ENCODE data around the gene PLTP. TPM values are rescaled to one million over a fixed set of nuclear protein-coding genes. Genes with fewer than 3 reads are reported as not detected.

The PLTP gene
- total RNA-seq, 2 experiments from 2014 or later = 2.2 to 2.8 TPM

DNA sequence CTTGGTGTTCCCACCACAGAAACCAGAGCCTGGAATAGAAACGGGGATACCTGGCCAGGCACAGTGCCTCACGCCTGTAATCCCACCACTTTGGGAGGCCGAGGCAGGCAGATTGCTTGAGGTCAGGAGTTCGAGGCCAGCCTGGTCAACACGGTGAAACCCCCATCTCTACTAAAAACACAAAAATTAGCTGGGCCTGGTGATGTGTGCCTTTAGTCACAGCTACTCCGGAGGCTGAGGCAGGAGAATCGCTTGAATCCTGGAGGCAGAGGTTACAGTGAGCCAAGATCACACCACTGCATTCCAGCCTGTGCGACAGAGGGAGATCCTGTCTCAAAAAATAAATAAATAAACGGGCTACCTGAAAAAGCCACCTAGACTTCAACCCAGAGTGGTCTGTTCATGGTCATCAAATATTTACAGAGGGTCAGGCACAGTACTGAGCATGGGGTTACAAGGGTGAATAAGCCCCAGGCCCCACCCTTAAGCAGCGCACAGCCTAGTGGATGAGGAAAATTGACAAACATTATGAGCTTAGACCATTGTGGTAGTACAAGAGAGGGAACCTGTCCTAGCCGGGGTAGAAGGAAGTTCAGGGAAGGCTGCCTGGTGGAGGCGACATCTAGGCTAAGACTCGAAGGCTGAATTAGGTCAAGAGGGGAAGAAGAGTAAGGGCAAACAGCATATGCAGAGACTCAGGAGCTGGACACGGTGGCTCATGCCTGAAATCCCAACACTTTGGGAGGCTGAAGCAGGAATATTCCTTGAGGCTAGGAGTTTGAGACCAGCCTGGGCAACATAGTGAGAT, 15.3 kb upstream of the PLTP start:
- CTCF ChIA-PET = interaction anchor here (1.5 to 1.6 kb wide), 2 partner anchors 103 to 128 kb away, joined by 5 read pairs; no protein-coding TSS in a partner anchor
- H3K27ac Mint-ChIP-seq = no peak overlapping the region

GRCh38 chr20:45926731-45927070, 14.7 kb upstream of the PLTP start:
- DNase-seq (no peak), ATAC-seq (no peak)
- Mint-ChIP-seq H3K27me3 (ENCODE audit: low read depth) (peaks cover 5% of the 10 kb centered on the region), H3K9me3 (ENCODE audit: insufficient read depth) (no peaks in the 10 kb centered on the region), H3K4me1 (ENCODE audit: low read depth) (no peaks in the 10 kb centered on the region), H3K27ac (no peak overlapping the region), H3K36me3 (ENCODE audit: low read depth) (no peaks in the 10 kb centered on the region), H3K4me3 (no peak overlapping the region)
- ChIA-PET POLR2A (interaction anchor here (1.1 to 4.7 kb wide), 2 partner anchors 7 to 46 kb away, joined by 3 to 30 read pairs; partner anchors contain the start of genes PCIF1 and ZSWIM1), CTCF (interaction anchor here (1.6 kb wide), 1 partner anchor 103 kb away, joined by 5 read pairs; no protein-coding TSS in a partner anchor)

More for the DNA sequence above, 15.3 kb upstream of the PLTP start:
- Mint-ChIP-seq H3K36me3 (ENCODE audit: low read depth) (no peaks in the 10 kb centered on the region), H3K9me3 (ENCODE audit: insufficient read depth) (no peaks in the 10 kb centered on the region), H3K4me3 (no peak overlapping the region), H3K4me1 (ENCODE audit: low read depth) (no peaks in the 10 kb centered on the region), H3K27me3 (ENCODE audit: low read depth) (peaks cover 2% of the 10 kb centered on the region)
- POLR2A ChIA-PET = interaction anchor here (0.7 to 4.7 kb wide), 2 partner anchors 7 to 48 kb away, joined by 3 to 30 read pairs; partner anchors contain the start of gene PCIF1
- ATAC-seq (no peak), DNase-seq (no peak)

DNA sequence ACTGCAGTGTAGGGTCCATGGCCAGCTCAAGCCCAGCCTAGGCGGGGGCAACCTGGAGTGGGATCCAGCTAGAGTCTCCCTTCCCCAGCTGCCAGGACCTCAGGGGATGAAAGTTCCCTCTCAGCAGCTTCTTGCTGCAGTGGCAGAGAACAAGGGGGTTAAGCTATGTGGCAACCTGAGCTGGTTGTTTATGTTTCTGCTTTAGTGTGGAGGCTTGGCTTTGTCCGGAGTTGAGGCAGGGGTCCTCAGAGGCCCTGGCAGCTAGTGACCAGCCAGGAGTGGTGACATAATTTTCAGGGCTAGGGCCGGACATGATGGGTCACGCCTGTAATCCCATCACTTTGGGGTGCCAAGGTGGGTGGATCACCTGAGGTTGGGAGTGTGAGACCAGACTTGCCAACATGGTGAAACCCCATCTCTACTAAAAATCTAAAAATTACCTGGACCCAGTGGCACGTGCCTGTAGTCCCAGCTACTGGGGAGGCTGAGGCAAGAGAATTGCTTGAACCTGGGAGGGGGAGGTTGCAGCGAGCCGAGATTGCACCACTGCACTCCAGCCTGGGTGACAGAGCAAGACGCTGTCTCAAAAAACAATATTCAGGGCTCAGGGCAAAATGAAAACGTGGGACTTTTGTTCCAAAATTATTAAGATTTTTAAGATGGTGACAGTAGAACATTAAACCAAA, 14.0 kb upstream of the PLTP start:
- peaks cover 10% of the 10 kb centered on the region for H3K27me3 Mint-ChIP-seq (ENCODE audit: low read depth)
- no peak for ATAC-seq
- CTCF ChIA-PET = no interaction called here

DNA sequence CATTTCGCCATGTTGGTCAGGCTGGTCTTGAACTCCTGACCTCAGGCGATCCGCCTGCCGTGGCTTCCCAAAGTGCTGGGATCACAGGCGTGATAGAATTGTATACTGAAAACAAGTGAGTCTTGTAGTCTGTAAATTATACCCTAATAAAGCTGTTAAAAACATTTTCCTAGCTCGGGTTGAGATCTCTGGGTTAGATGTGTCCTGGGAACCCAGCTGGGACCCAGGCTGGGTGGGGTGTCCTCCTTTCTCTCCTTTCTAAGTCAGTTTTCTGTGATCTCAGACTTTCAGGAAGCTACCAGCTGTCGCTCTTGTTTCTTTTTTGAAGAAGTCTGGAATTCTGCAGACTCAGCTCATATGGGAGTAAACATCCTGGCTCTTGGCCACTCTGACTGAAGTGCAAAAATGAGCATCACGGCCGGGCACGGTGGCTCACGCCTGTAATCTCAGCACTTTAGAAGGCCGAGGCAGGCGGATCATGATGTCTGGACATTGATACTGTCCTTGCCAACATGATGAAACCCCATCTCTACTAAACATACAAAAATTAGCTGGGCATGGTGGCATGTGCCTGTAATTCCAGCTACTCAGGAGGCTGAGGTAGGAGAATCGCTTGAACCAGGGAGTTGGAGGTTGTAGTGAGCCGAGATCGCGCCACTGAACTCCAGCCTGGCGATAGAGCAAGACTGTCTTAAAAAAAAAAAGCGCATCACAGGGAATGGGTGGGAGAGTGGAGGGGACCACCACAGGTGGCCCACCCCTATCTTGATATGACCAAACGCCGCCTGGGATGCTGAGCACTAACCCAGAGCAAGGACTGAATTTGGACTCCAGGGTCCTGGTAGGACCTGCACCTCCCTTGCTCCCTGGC, 12.7 kb upstream of the PLTP start:
- no peak overlapping the region for H3K27ac Mint-ChIP-seq
- H3K4me3 Mint-ChIP-seq = no peak overlapping the region
- ChIA-PET CTCF (interaction anchor here (1.0 kb wide), 1 partner anchor 45 kb away, joined by 3 read pairs; no protein-coding TSS in a partner anchor), POLR2A (interaction anchor here (4.7 kb wide), 1 partner anchor 9 kb away, joined by 30 read pairs; the partner anchor contains the start of gene PCIF1)
- H3K36me3 Mint-ChIP-seq (ENCODE audit: low read depth) = no peaks in the 10 kb centered on the region
- H3K27me3 Mint-ChIP-seq (ENCODE audit: low read depth) = peaks cover 19% of the 10 kb centered on the region
- DNase-seq (no peak), ATAC-seq (no peak)
- H3K4me1 Mint-ChIP-seq (ENCODE audit: low read depth) = no peaks in the 10 kb centered on the region
- no peaks in the 10 kb centered on the region for H3K9me3 Mint-ChIP-seq (ENCODE audit: insufficient read depth)

More for the DNA sequence above, 14.0 kb upstream of the PLTP start:
- H3K4me1 Mint-ChIP-seq (ENCODE audit: low read depth) = no peaks in the 10 kb centered on the region
- no peak overlapping the region for H3K4me3 Mint-ChIP-seq
- no peaks in the 10 kb centered on the region for H3K36me3 Mint-ChIP-seq (ENCODE audit: low read depth)
- no peak for DNase-seq
- H3K9me3 Mint-ChIP-seq (ENCODE audit: insufficient read depth) = no peaks in the 10 kb centered on the region
- H3K27ac Mint-ChIP-seq = no peak overlapping the region
- POLR2A ChIA-PET = interaction anchor here (1.1 to 4.7 kb wide), 2 partner anchors 8 to 45 kb away, joined by 3 to 30 read pairs; partner anchors contain the start of genes PCIF1 and ZSWIM1

DNA sequence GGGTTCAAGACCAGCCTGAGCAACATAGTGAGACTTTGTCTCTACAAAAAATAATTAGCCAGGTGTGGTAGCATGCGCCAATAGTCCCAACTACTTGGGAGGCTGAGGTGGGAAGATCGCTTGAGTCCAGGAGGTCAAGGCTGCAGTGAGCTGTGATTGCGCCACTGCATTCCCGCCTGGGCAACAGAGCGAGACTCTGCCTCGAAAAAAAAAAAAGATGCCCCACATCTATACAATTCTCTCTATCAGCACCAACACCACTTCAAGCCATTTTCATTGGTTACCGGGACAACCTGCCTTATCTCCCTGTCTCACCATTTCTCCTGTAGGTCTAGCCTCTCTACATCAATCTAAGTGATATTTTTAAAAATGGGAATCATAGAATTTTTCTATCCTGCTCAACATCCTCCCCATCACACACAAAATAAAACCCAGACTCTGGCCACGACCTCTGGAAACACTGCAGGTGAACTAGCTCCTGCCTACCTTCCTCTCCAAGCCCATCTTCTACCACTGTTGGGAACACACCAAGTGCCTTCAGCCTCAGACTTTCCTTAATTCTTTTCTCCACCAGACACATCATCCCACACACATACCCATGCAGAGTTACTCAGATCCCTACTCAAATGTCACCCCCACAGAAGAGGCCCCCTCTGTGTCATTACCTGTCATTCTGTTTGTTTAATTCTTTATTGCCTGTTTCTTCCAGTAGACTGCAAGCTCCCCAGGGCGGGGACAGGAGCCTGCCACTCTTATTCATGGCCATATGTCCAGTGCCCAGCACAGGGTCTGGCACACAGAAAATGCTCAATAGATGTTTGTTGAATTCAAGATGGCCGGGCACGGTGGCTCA, 9.6 kb upstream of the PLTP start:
- Mint-ChIP-seq H3K27ac (no peak overlapping the region), H3K9me3 (ENCODE audit: insufficient read depth) (no peaks in the 10 kb centered on the region), H3K4me3 (no peak overlapping the region), H3K27me3 (ENCODE audit: low read depth) (peaks cover 22% of the 10 kb centered on the region), H3K4me1 (ENCODE audit: low read depth) (no peaks in the 10 kb centered on the region), H3K36me3 (ENCODE audit: low read depth) (no peaks in the 10 kb centered on the region)
- ATAC-seq (no peak), DNase-seq (no peak)
- ChIA-PET CTCF (interaction anchor here (0.8 to 1.9 kb wide), 3 partner anchors 12 to 123 kb away, joined by 3 to 6 read pairs (median 5); no protein-coding TSS in a partner anchor), POLR2A (no interaction called here)

- H3K4me3 Mint-ChIP-seq = no peak overlapping the region
- H3K27ac Mint-ChIP-seq = no peak overlapping the region
- no peak for ATAC-seq
- no peaks in the 10 kb centered on the region for H3K36me3 Mint-ChIP-seq (ENCODE audit: low read depth)
- CTCF ChIA-PET = interaction anchor here (0.8 to 1.9 kb wide), 3 partner anchors 13 to 122 kb away, joined by 3 to 6 read pairs (median 5); no protein-coding TSS in a partner anchor
- no peaks in the 10 kb centered on the region for H3K4me1 Mint-ChIP-seq (ENCODE audit: low read depth)
- POLR2A ChIA-PET = no interaction called here
- no peak for DNase-seq
- H3K27me3 Mint-ChIP-seq (ENCODE audit: low read depth) = peaks cover 27% of the 10 kb centered on the region
- H3K9me3 Mint-ChIP-seq (ENCODE audit: insufficient read depth) = no peaks in the 10 kb centered on the region
These were observed 8.7 kb upstream of the PLTP start for GRCh38 chr20:45920462-45921336.

GRCh38 chr20:45919542-45920399, 7.8 kb upstream of the PLTP start:
- peaks cover under 1% of the 10 kb centered on the region for H3K4me1 Mint-ChIP-seq (ENCODE audit: low read depth)
- CTCF ChIA-PET = interaction anchor here (1.3 to 1.9 kb wide), 2 partner anchors 13 to 50 kb away, joined by 5 to 6 read pairs; no protein-coding TSS in a partner anchor
- no peak for DNase-seq
- POLR2A ChIA-PET = interaction anchor here (0.7 to 1.2 kb wide), 2 partner anchors 15 to 28 kb away, joined by 3 to 5 read pairs; partner anchors contain the start of gene PCIF1
- no peak for ATAC-seq
- H3K36me3 Mint-ChIP-seq (ENCODE audit: low read depth) = no peaks in the 10 kb centered on the region
- H3K4me3 Mint-ChIP-seq = no peak overlapping the region
- H3K27me3 Mint-ChIP-seq (ENCODE audit: low read depth) = peaks cover 27% of the 10 kb centered on the region
- H3K9me3 Mint-ChIP-seq (ENCODE audit: insufficient read depth) = no peaks in the 10 kb centered on the region
- no peak overlapping the region for H3K27ac Mint-ChIP-seq

GRCh38 chr20:45918779-45919537, 7.0 kb upstream of the PLTP start:
- H3K27ac Mint-ChIP-seq = no peak overlapping the region
- POLR2A ChIA-PET = interaction anchor here (1.2 kb wide), 1 partner anchor 16 kb away, joined by 5 read pairs; the partner anchor contains the start of gene PCIF1
- peaks cover 35% of the 10 kb centered on the region for H3K27me3 Mint-ChIP-seq (ENCODE audit: low read depth)
- DNase-seq (no peak), ATAC-seq (no peak)
- H3K4me3 Mint-ChIP-seq = no peak overlapping the region
- no peaks in the 10 kb centered on the region for H3K9me3 Mint-ChIP-seq (ENCODE audit: insufficient read depth)
- H3K36me3 Mint-ChIP-seq (ENCODE audit: low read depth) = no peaks in the 10 kb centered on the region
- peaks cover 4% of the 10 kb centered on the region for H3K4me1 Mint-ChIP-seq (ENCODE audit: low read depth)
- CTCF ChIA-PET = no interaction called here

DNA sequence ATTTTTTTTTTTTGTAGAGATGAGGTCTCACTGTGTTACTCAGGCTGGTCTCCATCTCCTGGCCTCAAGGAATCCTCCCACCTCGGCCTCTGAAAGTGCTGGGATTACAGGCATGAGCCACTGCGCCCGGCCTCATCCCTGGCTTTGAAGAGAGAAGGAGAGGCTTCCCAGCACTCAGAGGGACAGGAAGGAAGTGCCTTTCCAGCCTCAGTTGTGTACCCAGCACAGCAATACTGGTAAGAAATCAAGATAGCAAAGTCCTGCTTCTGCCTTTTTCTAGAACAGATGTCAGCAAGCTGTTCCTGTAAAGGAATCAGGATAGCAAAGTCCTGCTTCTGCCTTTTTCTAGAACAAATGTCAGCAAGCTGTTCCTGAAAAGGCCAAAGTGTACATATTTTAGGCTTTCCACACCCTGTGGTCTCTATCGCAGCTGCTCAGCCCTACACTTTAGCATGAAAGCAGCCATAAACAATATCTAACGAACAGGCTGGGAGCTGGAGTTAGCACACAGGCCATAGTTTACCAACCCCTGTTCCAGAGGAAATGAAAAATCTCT, 6.3 kb upstream of the PLTP start:
- no peak overlapping the region for H3K4me3 Mint-ChIP-seq
- H3K4me1 Mint-ChIP-seq (ENCODE audit: low read depth) = peaks cover 4% of the 10 kb centered on the region
- CTCF ChIA-PET = no interaction called here
- DNase-seq = no peak
- H3K36me3 Mint-ChIP-seq (ENCODE audit: low read depth) = no peaks in the 10 kb centered on the region
- no peaks in the 10 kb centered on the region for H3K9me3 Mint-ChIP-seq (ENCODE audit: insufficient read depth)
- peaks cover 34% of the 10 kb centered on the region for H3K27me3 Mint-ChIP-seq (ENCODE audit: low read depth)
- no peak for ATAC-seq
- H3K27ac Mint-ChIP-seq = no peak overlapping the region
- POLR2A ChIA-PET = no interaction called here

Measured in activated CD8-positive, alpha-beta T cell treated with anti-CD3 and anti-CD28 coated beads, Interleukin-2, amount 10 ng/mL, durations not matched to agents 7 days and 5 days (primary cell).